ENCODE data around the gene COX7A2. TPM values are rescaled to one million over a fixed set of nuclear protein-coding genes. Genes with fewer than 3 reads are reported as not detected.
A peak's percentile ranks its signal among the peaks of the same experiment; 100 is the strongest.

COX7A2 gene
- total RNA-seq, 1 experiment from 2014 or later, result 524 TPM

- Histone ChIP-seq H3K9me2 (ENCODE audit: insufficient read depth) (no peaks in the 10 kb centered on the region), H4K20me1 (ENCODE audit: insufficient read depth) (peaks cover 5% of the 10 kb centered on the region; the same call in 1 of the 2 replicates), H3K4me1 (replicated peaks; ENCODE audit: insufficient read depth) (peaks cover 33% of the 10 kb centered on the region), H3K27ac (0 out of 2 replicates have a peak overlapping the region, but pooled peaks have one; percentile 13), H2AFZ (no peak overlapping the region), H3K4me2 (peak overlapping the region; percentile 91; the same call in 1 of the 2 replicates), H3K9me3 (ENCODE audit: insufficient read depth, low read depth) (no peaks in the 10 kb centered on the region), H3K36me3 (ENCODE audit: low read depth) (no peaks in the 10 kb centered on the region), H3K79me2 (ENCODE audit: low read depth) (peaks cover 82% of the 10 kb centered on the region), H3F3A (ENCODE audit: insufficient read depth, low read depth) (peaks cover 12% of the 10 kb centered on the region), H3K27me3 (ENCODE audit: insufficient read depth, low read depth) (no peaks in the 10 kb centered on the region), H3K4me3 (peak overlapping the region; percentile 32; the same call in 1 of the 2 replicates)
- no peak for DNase-seq
- TF ChIP-seq CTCF (conservative IDR thresholded peaks at IDR 0.05) (no peak), EZH2 (IDR thresholded peaks at IDR 0.05; ENCODE audit: low read depth) (no peak)
- BruUV-seq (replicated peaks), result no TSS peak
- CTCF ChIA-PET, result no interaction called here
- intact Hi-C loops (cut with micrococcal nuclease; ENCODE audit: unreplicated experiment), result loop anchor here (5.0 to 10.0 kb wide), 2 partner anchors 323 to 471 kb away; partner anchors contain the start of gene SENP6
- POLR2A ChIA-PET (ENCODE audit: unreplicated experiment), result no interaction called here
Observed at GRCh38 chr6:75281653-75282052, 38.1 kb upstream of the COX7A2 start.

GRCh38 chr6:75280131-75280855 is 36.7 kb upstream of the COX7A2 start:
- POLR2A ChIA-PET (ENCODE audit: unreplicated experiment), result no interaction called here
- no peak overlapping the region for H3K4me3 ChIP-seq
- peaks cover 5% of the 10 kb centered on the region; the same call in 1 of the 2 replicates for H4K20me1 ChIP-seq (ENCODE audit: insufficient read depth)
- H3K9me3 ChIP-seq (ENCODE audit: insufficient read depth, low read depth), result no peaks in the 10 kb centered on the region
- H3K4me2 ChIP-seq, result no peak overlapping the region; the same call in 1 of the 2 replicates
- intact Hi-C loops (cut with micrococcal nuclease; ENCODE audit: unreplicated experiment), result loop anchor here (5.0 to 10.0 kb wide), 2 partner anchors 325 to 472 kb away; partner anchors contain the start of gene SENP6
- H3K79me2 ChIP-seq (ENCODE audit: low read depth), result peaks cover 90% of the 10 kb centered on the region
- no peak overlapping the region for H3K27ac ChIP-seq
- H3F3A ChIP-seq (ENCODE audit: insufficient read depth, low read depth), result peaks cover 13% of the 10 kb centered on the region
- H3K4me1 ChIP-seq (replicated peaks; ENCODE audit: insufficient read depth), result peaks cover 37% of the 10 kb centered on the region
- no peak overlapping the region for H2AFZ ChIP-seq
- CTCF ChIA-PET, result no interaction called here
- no peak for TF ChIP-seq EZH2 (IDR thresholded peaks at IDR 0.05; ENCODE audit: low read depth)
- TF ChIP-seq CTCF (conservative IDR thresholded peaks at IDR 0.05), result no peak
- H3K9me2 ChIP-seq (ENCODE audit: insufficient read depth), result no peaks in the 10 kb centered on the region
- DNase-seq, result no peak
- BruUV-seq (replicated peaks), result no TSS peak
- H3K36me3 ChIP-seq (ENCODE audit: low read depth), result no peaks in the 10 kb centered on the region
- no peaks in the 10 kb centered on the region for H3K27me3 ChIP-seq (ENCODE audit: insufficient read depth, low read depth)

GRCh38 chr6:75279418-75279817 is 35.8 kb upstream of the COX7A2 start:
- no peak for TF ChIP-seq EZH2 (IDR thresholded peaks at IDR 0.05; ENCODE audit: low read depth)
- TF ChIP-seq CTCF (conservative IDR thresholded peaks at IDR 0.05), result no peak
- POLR2A ChIA-PET (ENCODE audit: unreplicated experiment), result interaction anchor here (0.6 kb wide), 1 partner anchor 1475 kb away, joined by 8 read pairs; no protein-coding TSS in a partner anchor

More at GRCh38 chr6:75279418-75279817, 35.8 kb upstream of the COX7A2 start:
- H3K9me3 ChIP-seq (ENCODE audit: insufficient read depth, low read depth), result no peaks in the 10 kb centered on the region
- no peak for DNase-seq
- intact Hi-C loops (cut with micrococcal nuclease; ENCODE audit: unreplicated experiment), result no loop called here
- H3K9me2 ChIP-seq (ENCODE audit: insufficient read depth), result no peaks in the 10 kb centered on the region
- H3F3A ChIP-seq (ENCODE audit: insufficient read depth, low read depth), result peaks cover 13% of the 10 kb centered on the region; the same call in 1 of the 2 replicates
- peaks cover 98% of the 10 kb centered on the region for H3K79me2 ChIP-seq (ENCODE audit: low read depth)
- H3K4me3 ChIP-seq, result no peak overlapping the region
- H3K4me2 ChIP-seq, result no peak overlapping the region
- H4K20me1 ChIP-seq (ENCODE audit: insufficient read depth), result peaks cover 5% of the 10 kb centered on the region; the same call in 1 of the 2 replicates
- peaks cover 43% of the 10 kb centered on the region for H3K4me1 ChIP-seq (replicated peaks; ENCODE audit: insufficient read depth)
- no peak overlapping the region for H3K27ac ChIP-seq
- BruUV-seq (replicated peaks), result no TSS peak
- H3K36me3 ChIP-seq (ENCODE audit: low read depth), result no peaks in the 10 kb centered on the region
- CTCF ChIA-PET, result no interaction called here
- no peaks in the 10 kb centered on the region for H3K27me3 ChIP-seq (ENCODE audit: insufficient read depth, low read depth)
- no peak overlapping the region for H2AFZ ChIP-seq
